HepG2 (cell line): ENCODE results near the gene BAMBI. TPM values are rescaled to one million over a fixed set of nuclear protein-coding genes. Genes with fewer than 3 reads are reported as not detected.

Experiments
- AGO2 ChIP-seq: fragments of 200-400 bp; formaldehyde crosslinking; optimal IDR thresholded peaks from 2 replicates; pipeline ENCODE3; 2017; ENCODE audit warnings: mild to moderate bottlenecking, low read depth, low read length, moderate library complexity
- ETV5 ChIP-seq: IDR thresholded peaks from 2 replicates; pipeline ENCODE4 v1.6.1; 2018; ENCODE audit warnings: missing biosample characterization, missing genetic modification reagents, inconsistent platforms, borderline replicate concordance
- MXI1 ChIP-seq: IDR thresholded peaks from 3 replicates; pipeline ENCODE4 v1.6.1; 2012; ENCODE audit warnings: low read depth, low read length, inconsistent platforms, borderline replicate concordance
- NR2C2 ChIP-seq: sonication (generic); formaldehyde crosslinking; IDR thresholded peaks from 2 replicates; pipeline ENCODE4 v1.4.0; 2020; ENCODE audit warnings: missing genetic modification reagents, mild to moderate bottlenecking, moderate library complexity, borderline replicate concordance
- RAD21 ChIP-seq: fragments of 450-650 bp; formaldehyde crosslinking; IDR thresholded peaks from 2 replicates; pipeline ENCODE4 v1.5.0; 2020; ENCODE audit warnings: mild to moderate bottlenecking
- RBFOX2 ChIP-seq: fragments of 200-400 bp; formaldehyde crosslinking; IDR thresholded peaks from 2 replicates; pipeline ENCODE4 v1.6.1; 2017; ENCODE audit warnings: low read depth, mild to moderate bottlenecking, low read length
- REL ChIP-seq: sonication (generic); formaldehyde crosslinking; conservative IDR thresholded peaks from 2 replicates; pipeline ENCODE4 v1.8.0; 2022; ENCODE audit warnings: mild to moderate bottlenecking, missing genetic modification reagents, moderate library complexity
- SOX6 ChIP-seq, 2 experiments: fragments of 450-650 bp in 1 of 2; sonication (generic) in 1 of 2; formaldehyde crosslinking in 1 of 2; IDR thresholded peaks; 2 replicates each; pipeline versions ENCODE4 v1.4.0 to v1.6.1; 2017 to 2020; ENCODE audit warnings: antibody characterized with exemption in 1 of 2, mild to moderate bottlenecking in 1 of 2, missing genetic modification reagents in 1 of 2
- SRSF9 ChIP-seq: fragments of 200-400 bp; formaldehyde crosslinking; IDR thresholded peaks from 2 replicates; pipeline ENCODE4 v1.6.1; 2018; ENCODE audit warnings: borderline replicate concordance, mild to moderate bottlenecking, low read depth, low read length; ENCODE audit not compliant: insufficient read depth, poor library complexity, severe bottlenecking
- TCF7 ChIP-seq: sonication (generic); IDR thresholded peaks from 2 replicates; pipeline ENCODE4 v1.6.1; 2016; ENCODE audit warnings: antibody characterized with exemption, low read depth
- ZNF124 ChIP-seq: sonication (generic); formaldehyde crosslinking; IDR thresholded peaks from 2 replicates; pipeline ENCODE4 v1.4.0; 2020; ENCODE audit warnings: missing genetic modification reagents
- ZNF235 ChIP-seq: sonication (generic); formaldehyde crosslinking; IDR thresholded peaks from 2 replicates; pipeline ENCODE4 v1.8.1; 2023; ENCODE audit warnings: mild to moderate bottlenecking, missing genetic modification reagents, borderline replicate concordance
- ZNF263 ChIP-seq: sonication (generic); formaldehyde crosslinking; IDR thresholded peaks from 2 replicates; pipeline ENCODE4 v1.4.0; 2020; ENCODE audit warnings: missing genetic modification reagents
- ZNF3 ChIP-seq: IDR thresholded peaks from 2 replicates; pipeline ENCODE4 v1.7.0; 2017; ENCODE audit warnings: inconsistent platforms
- ZNF792 ChIP-seq: IDR thresholded peaks from 2 replicates; pipeline ENCODE4 v1.6.1; 2016
- ZSCAN22 ChIP-seq: sonication (generic); formaldehyde crosslinking; IDR thresholded peaks from 2 replicates; pipeline ENCODE4 v1.4.0; 2020; ENCODE audit warnings: mild to moderate bottlenecking, missing genetic modification reagents
- polyA plus RNA-seq, 8 experiments: library from polyadenylated mRNA; depleted of rRNA in 3 of 8; stranded (reverse) in 7 of 8; unstranded in 1 of 8; fragments of >200 nt; fragmentation: Illumina TruSeq in 4 of 8; extraction: Trizol in 4 of 8; gene quantifications; 2 replicates each; pipeline versions ENCODE4 v1.2.1 to v1.2.3, GENCODE V29; 2011 to 2016; ENCODE audit warnings: low read depth in 4 of 8, missing spikeins in 1 of 8, mixed read lengths in 1 of 8; ENCODE audit not compliant: insufficient read depth in 1 of 8
- total RNA-seq, 5 experiments: library from RNA; depleted of rRNA; stranded (reverse); fragments of >200 nt; fragmentation: Illumina TruSeq; extraction: Trizol; gene quantifications; 2 replicates each; pipeline ENCODE4 v1.2.3, GENCODE V29; 2016; ENCODE audit warnings: low read depth in 1 of 5
- TF ChIP-seq, protein P1 (sequence below): sonication (generic); formaldehyde crosslinking; IDR thresholded peaks from 2 replicates; pipeline ENCODE4 v1.9.0; 2021; ENCODE audit warnings: missing genetic modification reagents, borderline replicate concordance
- TF ChIP-seq, protein P2 (sequence below): sonication (generic); IDR thresholded peaks from 2 replicates; pipeline ENCODE4 v1.6.1; 2016; ENCODE audit warnings: low read depth, borderline replicate concordance
- TF ChIP-seq, protein P3 (sequence below): sonication (generic); formaldehyde crosslinking; IDR thresholded peaks from 2 replicates; pipeline ENCODE4 v1.4.0; 2020; ENCODE audit warnings: missing genetic modification reagents, borderline replicate concordance
- TF ChIP-seq, protein P4 (sequence below): sonication (generic); formaldehyde crosslinking; IDR thresholded peaks from 2 replicates; pipeline ENCODE4 v1.8.0; 2022; ENCODE audit warnings: missing genetic modification reagents, low read depth, mild to moderate bottlenecking, borderline replicate concordance
- TF ChIP-seq, protein P5 (sequence below): IDR thresholded peaks from 2 replicates; pipeline ENCODE4 v1.6.1; 2016; ENCODE audit warnings: low read depth

The BAMBI gene
- total and polyA plus RNA-seq, 2 of the 13 experiments (the other 11 are each of a cell fraction or from before 2014, with no cell fraction given), result 12.0 to 23.6 TPM

DNA sequence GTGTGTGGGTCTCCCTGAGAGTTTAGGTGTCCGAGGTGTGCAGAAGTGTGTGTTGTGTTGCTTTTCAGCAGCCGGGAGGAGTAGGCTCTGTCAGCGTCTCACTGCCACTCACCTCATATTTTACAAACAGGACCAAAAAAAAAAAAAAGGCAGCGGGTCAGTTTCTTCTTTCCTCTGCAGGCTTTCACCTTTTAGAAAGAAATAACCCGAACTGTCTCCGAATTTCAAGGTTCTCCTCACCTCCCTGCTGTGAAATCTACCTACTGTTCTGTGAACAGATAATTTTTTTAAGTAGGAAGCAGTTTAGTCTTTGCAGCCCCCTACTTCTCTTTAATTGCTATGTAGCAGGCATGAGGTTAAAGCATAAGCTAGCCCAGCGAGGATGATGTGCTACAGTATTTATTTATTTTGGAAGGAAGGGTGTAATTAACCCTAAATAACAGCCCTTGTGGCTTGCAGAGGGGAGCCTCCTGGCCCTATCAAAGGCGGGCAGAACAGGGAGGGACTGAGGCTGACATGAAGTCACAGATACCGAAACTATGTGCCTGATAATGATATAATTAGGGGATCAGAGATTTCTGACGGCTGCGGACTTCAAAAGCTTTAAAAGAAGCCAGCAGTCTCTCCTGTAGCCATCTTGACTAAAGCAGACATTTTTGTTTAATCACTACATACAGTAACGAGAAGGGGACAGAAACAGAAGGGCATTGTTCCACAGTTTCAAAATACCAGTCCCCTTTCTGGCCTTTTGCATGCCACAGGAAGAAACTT is 1.6 kb downstream of the BAMBI start (continued):
- TF ChIP-seq, protein P1, sequence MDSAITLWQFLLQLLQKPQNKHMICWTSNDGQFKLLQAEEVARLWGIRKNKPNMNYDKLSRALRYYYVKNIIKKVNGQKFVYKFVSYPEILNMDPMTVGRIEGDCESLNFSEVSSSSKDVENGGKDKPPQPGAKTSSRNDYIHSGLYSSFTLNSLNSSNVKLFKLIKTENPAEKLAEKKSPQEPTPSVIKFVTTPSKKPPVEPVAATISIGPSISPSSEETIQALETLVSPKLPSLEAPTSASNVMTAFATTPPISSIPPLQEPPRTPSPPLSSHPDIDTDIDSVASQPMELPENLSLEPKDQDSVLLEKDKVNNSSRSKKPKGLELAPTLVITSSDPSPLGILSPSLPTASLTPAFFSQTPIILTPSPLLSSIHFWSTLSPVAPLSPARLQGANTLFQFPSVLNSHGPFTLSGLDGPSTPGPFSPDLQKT, result no peak
- TF ChIP-seq ZNF124 (CRISPR knock-in tag) (no peak), TCF7 (peak; percentile 28; the same call in 1 of the 2 replicates), RBFOX2 (0 out of 2 replicates have a peak, but pooled peaks have one; percentile 4), ZNF3 (CRISPR knock-in tag) (no peak), ZNF792 (no peak), ZNF235 (CRISPR knock-in tag) (no peak), ZSCAN22 (CRISPR knock-in tag) (no peak), SOX6 (IDR thresholded peaks at IDR 0.05) (no peak), SOX6 (CRISPR knock-in tag; IDR thresholded peaks at IDR 0.05) (0 out of 2 replicates have a peak, but pooled peaks have one; percentile 15), NR2C2 (CRISPR knock-in tag) (no peak), RAD21 (CRISPR knock-in tag) (no peak), ETV5 (CRISPR knock-in tag) (no peak), SRSF9 (no peak), REL (no peak), ZNF263 (CRISPR knock-in tag) (no peak), MXI1 (no peak), AGO2 (no peak)
- TF ChIP-seq, protein P2, sequence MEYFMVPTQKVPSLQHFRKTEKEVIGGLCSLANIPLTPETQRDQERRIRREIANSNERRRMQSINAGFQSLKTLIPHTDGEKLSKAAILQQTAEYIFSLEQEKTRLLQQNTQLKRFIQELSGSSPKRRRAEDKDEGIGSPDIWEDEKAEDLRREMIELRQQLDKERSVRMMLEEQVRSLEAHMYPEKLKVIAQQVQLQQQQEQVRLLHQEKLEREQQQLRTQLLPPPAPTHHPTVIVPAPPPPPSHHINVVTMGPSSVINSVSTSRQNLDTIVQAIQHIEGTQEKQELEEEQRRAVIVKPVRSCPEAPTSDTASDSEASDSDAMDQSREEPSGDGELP, result no peak
- TF ChIP-seq, protein P3, sequence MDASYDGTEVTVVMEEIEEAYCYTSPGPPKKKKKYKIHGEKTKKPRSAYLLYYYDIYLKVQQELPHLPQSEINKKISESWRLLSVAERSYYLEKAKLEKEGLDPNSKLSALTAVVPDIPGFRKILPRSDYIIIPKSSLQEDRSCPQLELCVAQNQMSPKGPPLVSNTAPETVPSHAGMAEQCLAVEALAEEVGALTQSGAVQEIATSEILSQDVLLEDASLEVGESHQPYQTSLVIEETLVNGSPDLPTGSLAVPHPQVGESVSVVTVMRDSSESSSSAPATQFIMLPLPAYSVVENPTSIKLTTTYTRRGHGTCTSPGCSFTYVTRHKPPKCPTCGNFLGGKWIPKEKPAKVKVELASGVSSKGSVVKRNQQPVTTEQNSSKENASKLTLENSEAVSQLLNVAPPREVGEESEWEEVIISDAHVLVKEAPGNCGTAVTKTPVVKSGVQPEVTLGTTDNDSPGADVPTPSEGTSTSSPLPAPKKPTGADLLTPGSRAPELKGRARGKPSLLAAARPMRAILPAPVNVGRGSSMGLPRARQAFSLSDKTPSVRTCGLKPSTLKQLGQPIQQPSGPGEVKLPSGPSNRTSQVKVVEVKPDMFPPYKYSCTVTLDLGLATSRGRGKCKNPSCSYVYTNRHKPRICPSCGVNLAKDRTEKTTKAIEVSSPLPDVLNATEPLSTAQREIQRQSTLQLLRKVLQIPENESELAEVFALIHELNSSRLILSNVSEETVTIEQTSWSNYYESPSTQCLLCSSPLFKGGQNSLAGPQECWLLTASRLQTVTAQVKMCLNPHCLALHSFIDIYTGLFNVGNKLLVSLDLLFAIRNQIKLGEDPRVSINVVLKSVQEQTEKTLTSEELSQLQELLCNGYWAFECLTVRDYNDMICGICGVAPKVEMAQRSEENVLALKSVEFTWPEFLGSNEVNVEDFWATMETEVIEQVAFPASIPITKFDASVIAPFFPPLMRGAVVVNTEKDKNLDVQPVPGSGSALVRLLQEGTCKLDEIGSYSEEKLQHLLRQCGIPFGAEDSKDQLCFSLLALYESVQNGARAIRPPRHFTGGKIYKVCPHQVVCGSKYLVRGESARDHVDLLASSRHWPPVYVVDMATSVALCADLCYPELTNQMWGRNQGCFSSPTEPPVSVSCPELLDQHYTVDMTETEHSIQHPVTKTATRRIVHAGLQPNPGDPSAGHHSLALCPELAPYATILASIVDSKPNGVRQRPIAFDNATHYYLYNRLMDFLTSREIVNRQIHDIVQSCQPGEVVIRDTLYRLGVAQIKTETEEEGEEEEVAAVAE (CRISPR knock-in tag), result no peak
- TF ChIP-seq, protein P4, sequence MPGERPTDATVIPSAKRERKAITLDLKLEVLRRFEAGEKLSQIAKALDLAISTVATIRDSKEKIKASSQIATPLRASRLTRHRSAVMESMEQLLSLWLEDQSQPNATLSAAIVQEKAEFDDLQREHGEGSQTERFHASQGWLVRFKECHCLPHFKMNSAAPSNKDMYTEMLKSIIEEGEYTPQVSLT (CRISPR knock-in tag), result no peak
- TF ChIP-seq, protein P5, sequence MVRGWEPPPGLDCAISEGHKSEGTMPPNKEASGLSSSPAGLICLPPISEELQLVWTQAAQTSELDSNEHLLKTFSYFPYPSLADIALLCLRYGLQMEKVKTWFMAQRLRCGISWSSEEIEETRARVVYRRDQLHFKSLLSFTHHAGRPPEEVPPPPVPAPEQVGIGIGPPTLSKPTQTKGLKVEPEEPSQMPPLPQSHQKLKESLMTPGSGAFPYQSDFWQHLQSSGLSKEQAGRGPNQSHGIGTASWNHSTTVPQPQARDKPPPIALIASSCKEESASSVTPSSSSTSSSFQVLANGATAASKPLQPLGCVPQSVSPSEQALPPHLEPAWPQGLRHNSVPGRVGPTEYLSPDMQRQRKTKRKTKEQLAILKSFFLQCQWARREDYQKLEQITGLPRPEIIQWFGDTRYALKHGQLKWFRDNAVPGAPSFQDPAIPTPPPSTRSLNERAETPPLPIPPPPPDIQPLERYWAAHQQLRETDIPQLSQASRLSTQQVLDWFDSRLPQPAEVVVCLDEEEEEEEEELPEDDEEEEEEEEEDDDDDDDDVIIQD (CRISPR knock-in tag), result no peak
